ENCODE data around the gene MUC2.

Gene MUC2

GRCh38 chr11:1119604-1120146 lies 45.0 kb downstream of the MUC2 start:
- no peak overlapping the region for H3K4me3 ChIP-seq (replicated peaks in 1 of 2; ENCODE audit: low read depth in 2 of 2, low read length in 2 of 2)
- TF ChIP-seq, protein P1, sequence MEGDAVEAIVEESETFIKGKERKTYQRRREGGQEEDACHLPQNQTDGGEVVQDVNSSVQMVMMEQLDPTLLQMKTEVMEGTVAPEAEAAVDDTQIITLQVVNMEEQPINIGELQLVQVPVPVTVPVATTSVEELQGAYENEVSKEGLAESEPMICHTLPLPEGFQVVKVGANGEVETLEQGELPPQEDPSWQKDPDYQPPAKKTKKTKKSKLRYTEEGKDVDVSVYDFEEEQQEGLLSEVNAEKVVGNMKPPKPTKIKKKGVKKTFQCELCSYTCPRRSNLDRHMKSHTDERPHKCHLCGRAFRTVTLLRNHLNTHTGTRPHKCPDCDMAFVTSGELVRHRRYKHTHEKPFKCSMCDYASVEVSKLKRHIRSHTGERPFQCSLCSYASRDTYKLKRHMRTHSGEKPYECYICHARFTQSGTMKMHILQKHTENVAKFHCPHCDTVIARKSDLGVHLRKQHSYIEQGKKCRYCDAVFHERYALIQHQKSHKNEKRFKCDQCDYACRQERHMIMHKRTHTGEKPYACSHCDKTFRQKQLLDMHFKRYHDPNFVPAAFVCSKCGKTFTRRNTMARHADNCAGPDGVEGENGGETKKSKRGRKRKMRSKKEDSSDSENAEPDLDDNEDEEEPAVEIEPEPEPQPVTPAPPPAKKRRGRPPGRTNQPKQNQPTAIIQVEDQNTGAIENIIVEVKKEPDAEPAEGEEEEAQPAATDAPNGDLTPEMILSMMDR (IDR thresholded peaks at IDR 0.05; ENCODE audit: low read depth, low read length), result no peak
- DNase-seq (ENCODE audit: low read depth in 2 of 2), result no peak

DNA sequence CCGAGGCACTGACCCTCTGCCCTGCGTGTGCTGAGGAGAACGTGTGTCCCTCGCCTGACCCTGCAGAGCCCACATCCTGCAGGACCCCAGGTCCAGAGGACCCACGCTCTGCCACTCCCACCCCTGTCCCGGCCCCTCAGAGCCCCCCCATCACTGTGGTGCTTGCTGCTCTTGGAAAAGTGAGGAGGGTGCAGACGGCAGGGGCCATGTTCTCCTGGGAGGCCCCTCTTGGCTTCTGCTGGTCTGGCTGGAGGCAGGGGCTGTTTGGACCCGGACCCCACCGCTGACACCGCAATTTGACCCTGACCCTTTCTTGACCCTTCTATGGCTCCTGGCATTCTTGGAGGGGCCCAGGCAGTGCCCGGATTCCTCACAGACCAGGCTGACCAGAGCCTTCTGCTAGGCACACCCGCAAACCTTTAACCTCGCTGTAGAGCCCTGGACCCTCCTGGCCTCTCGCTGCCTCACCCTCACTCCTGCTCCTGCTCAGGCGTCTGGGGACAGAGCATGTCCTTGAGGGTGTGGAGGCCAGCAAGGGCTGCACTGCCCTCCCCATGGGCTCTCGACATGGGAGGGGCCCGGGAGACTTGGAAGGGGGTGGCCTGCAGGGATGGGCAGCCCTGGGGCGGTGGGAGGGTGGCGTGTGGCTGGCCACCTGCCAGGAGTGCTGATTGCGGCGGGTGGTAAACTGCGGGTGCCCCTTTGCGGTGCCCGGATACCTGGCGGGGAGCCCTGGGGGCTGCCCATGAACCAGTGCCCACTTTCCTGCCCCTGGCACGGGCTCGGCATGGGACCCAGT lies 46.1 kb downstream of the MUC2 start:
- no peak for DNase-seq (ENCODE audit: low read depth in 2 of 2)
- TF ChIP-seq, protein P1 (IDR thresholded peaks at IDR 0.05; ENCODE audit: low read depth, low read length), result no peak
- H3K4me3 ChIP-seq (replicated peaks in 1 of 2; ENCODE audit: low read depth in 2 of 2, low read length in 2 of 2), result no peak overlapping the region

DNA sequence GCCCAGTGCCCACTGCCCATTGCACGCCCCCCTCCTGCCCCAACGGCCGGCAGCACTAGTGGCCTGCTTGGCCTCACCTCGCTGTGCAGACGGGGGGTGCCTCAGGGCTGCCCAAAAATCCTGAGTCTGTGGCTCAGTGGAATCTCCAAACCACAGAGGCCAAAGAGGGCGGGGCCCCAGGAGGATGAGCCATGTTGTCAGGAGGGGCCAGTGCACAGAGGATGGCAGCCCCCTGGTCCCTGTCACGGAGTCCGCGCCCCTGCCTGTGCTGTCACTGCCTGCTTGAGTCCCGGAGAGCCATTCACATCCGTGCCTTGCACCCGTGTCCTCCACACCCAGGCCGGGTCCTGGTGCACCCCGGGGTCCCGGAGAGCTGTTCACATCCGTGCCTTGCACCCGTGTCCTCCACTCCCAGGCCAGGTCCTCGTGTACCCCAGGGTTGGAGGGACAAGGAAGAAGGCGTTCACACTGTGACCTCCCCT lies 46.7 kb downstream of the MUC2 start:
- H3K4me3 ChIP-seq (replicated peaks in 1 of 2; ENCODE audit: low read depth in 2 of 2, low read length in 2 of 2), result no peak overlapping the region
- TF ChIP-seq, protein P1 (IDR thresholded peaks at IDR 0.05; ENCODE audit: low read depth, low read length), result no peak
- DNase-seq (ENCODE audit: low read depth in 2 of 2), result no peak

DNA sequence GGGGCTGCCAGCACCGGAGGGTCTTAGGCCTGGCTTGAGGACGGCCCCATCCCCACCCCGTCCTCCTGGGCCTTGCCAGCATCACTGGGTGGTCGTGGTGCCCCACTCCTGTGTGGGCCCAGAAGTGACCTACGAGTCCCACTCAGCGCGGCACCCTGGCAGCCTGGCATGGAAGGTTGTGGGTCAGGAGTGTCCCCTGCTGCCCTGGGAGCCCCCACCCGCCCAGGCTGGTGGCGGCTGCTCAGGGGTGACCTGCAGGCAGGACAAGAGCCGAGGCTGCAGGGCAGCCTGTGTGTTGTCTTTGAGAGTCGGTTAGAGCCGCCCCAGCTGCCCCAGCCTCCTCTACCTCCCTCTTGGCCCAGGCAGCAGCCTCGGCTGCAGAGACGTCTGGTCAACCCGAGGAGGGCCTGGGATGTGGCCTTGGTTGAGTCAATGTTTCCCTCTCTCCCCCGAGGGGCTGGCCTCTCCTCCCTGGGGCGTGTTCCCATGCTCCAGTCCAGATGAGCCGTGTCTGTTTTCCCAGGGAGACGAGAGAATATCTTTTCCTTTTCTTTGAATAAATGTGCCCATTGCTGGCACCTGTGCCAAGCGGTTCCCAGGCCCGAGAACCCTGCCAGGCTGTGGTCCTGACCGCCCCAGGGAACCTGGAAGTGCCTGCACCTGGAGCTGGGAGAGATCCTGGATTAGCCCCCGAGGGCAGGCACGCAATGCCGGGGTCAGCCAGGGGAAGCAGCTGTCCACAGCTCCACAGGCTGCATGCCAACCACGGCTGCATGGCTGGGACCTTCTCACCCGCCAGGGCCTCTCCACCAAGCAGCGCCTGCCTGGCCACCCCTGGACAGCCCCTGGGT lies 47.4 kb downstream of the MUC2 start:
- TF ChIP-seq, protein P1 (IDR thresholded peaks at IDR 0.05; ENCODE audit: low read depth, low read length), result no peak
- no peak overlapping the region for H3K4me3 ChIP-seq (replicated peaks in 1 of 2; ENCODE audit: low read depth in 2 of 2, low read length in 2 of 2)
- peak in 1 of 2 donors; percentile 16 for DNase-seq (ENCODE audit: low read depth in 2 of 2)

GRCh38 chr11:1122664-1123002 lies 48.0 kb downstream of the MUC2 start:
- TF ChIP-seq, protein P1 (IDR thresholded peaks at IDR 0.05; ENCODE audit: low read depth, low read length), result no peak
- no peak for DNase-seq (ENCODE audit: low read depth in 2 of 2)
- no peak overlapping the region for H3K4me3 ChIP-seq (replicated peaks in 1 of 2; ENCODE audit: low read depth in 2 of 2, low read length in 2 of 2)

DNA sequence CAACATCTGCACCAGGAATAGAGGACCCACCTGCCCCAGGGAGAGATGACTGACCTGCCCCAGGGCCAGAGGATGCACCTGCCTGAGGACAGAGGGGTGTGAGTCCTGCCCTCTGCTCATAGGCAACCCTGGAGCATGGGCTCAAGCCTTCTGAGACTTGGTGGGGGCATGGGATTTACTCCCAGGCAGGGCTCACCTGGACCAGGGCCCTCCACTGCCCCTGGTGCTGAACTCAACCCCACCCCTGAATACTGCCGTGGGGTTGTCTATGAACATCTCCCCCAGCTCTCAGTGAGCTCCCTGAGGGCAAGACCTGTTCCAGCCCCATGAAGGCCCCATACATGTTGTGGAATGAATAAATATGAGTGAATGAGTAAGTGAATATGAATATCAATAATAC lies 49.3 kb downstream of the MUC2 start:
- DNase-seq (ENCODE audit: low read depth in 2 of 2), result no peak
- TF ChIP-seq, protein P1 (IDR thresholded peaks at IDR 0.05; ENCODE audit: low read depth, low read length), result no peak
- no peak overlapping the region for H3K4me3 ChIP-seq (replicated peaks in 1 of 2; ENCODE audit: low read depth in 2 of 2, low read length in 2 of 2)

Data from cardiac fibroblast (primary cell).